Thoracic aorta (tissue), 2 donors: ENCODE results near the gene FMN2. TPM values are rescaled to one million over a fixed set of nuclear protein-coding genes. Genes with fewer than 3 reads are reported as not detected.

ENCODE experiments used
- ATAC-seq: fragments of 150-250 bp; one replicate; pipeline ENCODE4 v1.8.0; 2017; ENCODE audit warnings: low read depth; ENCODE audit not compliant: insufficient number of reproducible peaks, low FRiP score
- DNase-seq: peaks from one replicate; pipeline ENCODE4 v3.0.0-alpha.2; 2020; ENCODE audit warnings: low spot score
- H3K27ac ChIP-seq, 2 donors: fragments of 200-600 bp; sonication (generic); 1 replicate in 1 of 2; 2 replicates in 1 of 2; pipeline ENCODE4 v1.5.1; 2016; ENCODE audit warnings: mild to moderate bottlenecking in 2 of 2, moderate library complexity in 2 of 2
- H3K27me3 ChIP-seq: fragments of 200-600 bp; sonication (generic); replicated peaks from 2 replicates; pipeline ENCODE4 v1.6.0; 2016; ENCODE audit warnings: mild to moderate bottlenecking; ENCODE audit not compliant: insufficient read depth
- H3K36me3 ChIP-seq: fragments of 200-600 bp; sonication (generic); one replicate; pipeline ENCODE4 v1.5.1; 2016
- H3K4me1 ChIP-seq, 2 donors: fragments of 200-600 bp; sonication (generic); 1 replicate in 1 of 2; 2 replicates in 1 of 2; pipeline versions ENCODE4 v1.5.1 to v1.6.0; 2016; ENCODE audit warnings: low read depth in 2 of 2, mild to moderate bottlenecking in 1 of 2; ENCODE audit not compliant: control insufficient read depth in 1 of 2
- H3K4me3 ChIP-seq: fragments of 200-600 bp; sonication (generic); 2 replicates; pipeline ENCODE4 v1.5.1; 2016; ENCODE audit warnings: mild to moderate bottlenecking
- H3K9me3 ChIP-seq: fragments of 200-600 bp; sonication (generic); 2 replicates; pipeline ENCODE4 v1.5.1; 2016
- CTCF ChIP-seq: fragments of 200-600 bp; sonication (generic); IDR thresholded peaks from one replicate; pipeline ENCODE4 v1.5.1; 2019; ENCODE audit warnings: antibody characterized with exemption
- total RNA-seq, 2 donors: library from RNA; depleted of rRNA; stranded (reverse); fragments of >200 nt; gene quantifications; one replicate each; pipeline versions ENCODE4 v1.1.0 to v1.2.3, GENCODE V29; 2016

The FMN2 gene
- total RNA-seq, 2 donors from 2014 or later, result 0.14 to 0.71 TPM

- Histone ChIP-seq H3K27me3 (no peaks in the 10 kb centered on the region), H3K4me3 (no peak overlapping the region), H3K36me3 (no peaks in the 10 kb centered on the region), H3K27ac (no peak overlapping the region), H3K4me1 (no peaks in the 10 kb centered on the region), H3K9me3 (no peaks in the 10 kb centered on the region)
- DNase-seq (no peak), ATAC-seq (no peak)
- no peak for TF ChIP-seq CTCF
Observed at GRCh38 chr1:240338837-240339236, 247.2 kb downstream of the FMN2 start.

- Histone ChIP-seq H3K27ac (no peak overlapping the region), H3K36me3 (no peaks in the 10 kb centered on the region), H3K9me3 (no peaks in the 10 kb centered on the region), H3K4me3 (no peak overlapping the region), H3K27me3 (no peaks in the 10 kb centered on the region), H3K4me1 (no peaks in the 10 kb centered on the region)
- ATAC-seq, result no peak
- DNase-seq, result no peak
- no peak for TF ChIP-seq CTCF
Observed at GRCh38 chr1:240341365-240342250, 249.9 kb downstream of the FMN2 start.

- H3K4me1 ChIP-seq, result no peaks in the 10 kb centered on the region
- DNase-seq (no peak), ATAC-seq (no peak)
- H3K36me3 ChIP-seq, result no peaks in the 10 kb centered on the region
- no peaks in the 10 kb centered on the region for H3K27me3 ChIP-seq
- no peak for TF ChIP-seq CTCF
- no peaks in the 10 kb centered on the region for H3K9me3 ChIP-seq
- H3K27ac ChIP-seq, result no peak overlapping the region
- no peak overlapping the region for H3K4me3 ChIP-seq
Observed at GRCh38 chr1:240342251-240342625, 250.6 kb downstream of the FMN2 start.

GRCh38 chr1:240343045-240343444 lies 251.4 kb downstream of the FMN2 start:
- Histone ChIP-seq H3K9me3 (no peaks in the 10 kb centered on the region), H3K27me3 (no peaks in the 10 kb centered on the region), H3K27ac (no peak overlapping the region), H3K36me3 (no peaks in the 10 kb centered on the region), H3K4me1 (no peaks in the 10 kb centered on the region), H3K4me3 (no peak overlapping the region)
- no peak for TF ChIP-seq CTCF
- DNase-seq (no peak), ATAC-seq (no peak)

GRCh38 chr1:240343966-240344365 lies 252.3 kb downstream of the FMN2 start:
- Histone ChIP-seq H3K27ac (no peak overlapping the region), H3K9me3 (no peaks in the 10 kb centered on the region), H3K27me3 (no peaks in the 10 kb centered on the region), H3K36me3 (no peaks in the 10 kb centered on the region), H3K4me3 (no peak overlapping the region), H3K4me1 (no peaks in the 10 kb centered on the region)
- TF ChIP-seq CTCF, result no peak
- DNase-seq, result no peak
- no peak for ATAC-seq
